ENCODE results near the gene TTC34. TPM values are rescaled to one million over a fixed set of nuclear protein-coding genes. Genes with fewer than 3 reads are reported as not detected.
A peak's percentile ranks its signal among the peaks of the same experiment; 100 is the strongest.

Gene TTC34
- total and polyA plus RNA-seq, 10 of the 15 experiments (the other 5 are each of a cell fraction or from before 2014, with no cell fraction given), result 0.03 to 0.49 (median 0.05) TPM; not detected in 2

GRCh38 chr1:2611031-2611501, 190.4 kb downstream of the TTC34 start:
- no peaks in the 10 kb centered on the region; the same call in 2 of the 3 replicates for H3K9me3 ChIP-seq (replicated peaks; ENCODE audit: control insufficient read depth, insufficient read depth, low read length)
- no peak overlapping the region for H3K4me2 ChIP-seq (ENCODE audit: control insufficient read depth, insufficient read depth)
- no peaks in the 10 kb centered on the region for H4K20me1 ChIP-seq (ENCODE audit: control insufficient read depth, insufficient read depth)
- no peaks in the 10 kb centered on the region for H3K4me1 ChIP-seq (ENCODE audit: control insufficient read depth, insufficient read depth, low read length)
- DNase-seq (ENCODE audit: low read depth, low spot score) (no peak), FAIRE-seq (no peak), ATAC-seq (peak; percentile 60)
- RAD21 ChIA-PET (ENCODE audit: unreplicated experiment), result no interaction called here
- H3K9ac ChIP-seq (ENCODE audit: control insufficient read depth, insufficient read depth, low read length), result no peak overlapping the region
- H3K27ac ChIP-seq (ENCODE audit: control insufficient read depth, insufficient read depth), result no peak overlapping the region
- H3K79me2 ChIP-seq (ENCODE audit: control insufficient read depth, insufficient read depth, low read length), result no peaks in the 10 kb centered on the region
- POLR2A ChIA-PET, result no interaction called here
- 32% methylated on average over 24 of the region's 24 CpGs for WGBS (ENCODE audit: insufficient coverage, insufficient replicate concordance, low lambda C conversion rate, missing lambda C conversion rate)
- no peaks in the 10 kb centered on the region for H3K27me3 ChIP-seq (replicated peaks in 1 of 2; ENCODE audit: control insufficient read depth in 2 of 2, insufficient read depth in 2 of 2, low read length in 1 of 2)
- CTCF ChIA-PET, result interaction anchor here (0.6 kb wide), 1 partner anchor 1037 kb away, joined by 3 read pairs; no protein-coding TSS in a partner anchor
- intact Hi-C loops (cut with micrococcal nuclease; ENCODE audit: unreplicated experiment) (no loop called here), in situ Hi-C loops (cut with MboI) (no loop called here)
- no peaks in the 10 kb centered on the region for H3K36me3 ChIP-seq (ENCODE audit: control insufficient read depth in 2 of 2, insufficient read depth in 2 of 2, low read length in 1 of 2)
- no TSS peak for BruUV-seq (replicated peaks)
- TF ChIP-seq IKZF2 (IDR thresholded peaks at IDR 0.05) (no peak), ETV6 (conservative IDR thresholded peaks at IDR 0.05 in 1 of 2, IDR thresholded peaks at IDR 0.05 in 1 of 2; ENCODE audit: borderline replicate concordance in 1 of 2, low read depth in 1 of 2) (no peak), ZNF274 (IDR thresholded peaks at IDR 0.05; ENCODE audit: insufficient read depth, insufficient read length) (no peak), RB1 (IDR thresholded peaks at IDR 0.05; ENCODE audit: borderline replicate concordance) (no peak), CREM (IDR thresholded peaks at IDR 0.05; ENCODE audit: low read depth) (no peak), SMAD5 (IDR thresholded peaks at IDR 0.05; ENCODE audit: low read depth) (no peak), SMC3 (IDR thresholded peaks at IDR 0.05; ENCODE audit: borderline replicate concordance, low read length) (no peak), POLR2AphosphoS5 (IDR thresholded peaks at IDR 0.05; ENCODE audit: low read length) (no peak), PBX3 (IDR thresholded peaks at IDR 0.05; ENCODE audit: insufficient replicate concordance, low read depth, low read length) (no peak), PML (IDR thresholded peaks at IDR 0.05; ENCODE audit: low read length) (no peak), BACH1 (IDR thresholded peaks at IDR 0.05; ENCODE audit: borderline replicate concordance) (no peak), BHLHE40 (IDR thresholded peaks at IDR 0.05; ENCODE audit: borderline replicate concordance in 1 of 2, low read depth in 2 of 2, low read length in 1 of 2) (no peak), MAX (IDR thresholded peaks at IDR 0.05; ENCODE audit: low read depth, low read length) (no peak), SREBF2 (IDR thresholded peaks at IDR 0.05; ENCODE audit: low read length) (no peak), POLR2A (IDR thresholded peaks at IDR 0.05; ENCODE audit: low read depth, low read length) (no peak), RELA (IDR thresholded peaks at IDR 0.05; ENCODE audit: borderline replicate concordance, partially characterized antibody) (no peak), STAT3 (IDR thresholded peaks at IDR 0.05; ENCODE audit: low read depth, low read length) (no peak)
- no peak overlapping the region for H3K4me3 ChIP-seq
- H2AFZ ChIP-seq (ENCODE audit: control insufficient read depth, low read depth, low read length), result no peak overlapping the region
- SMC1A ChIA-PET (ENCODE audit: uncharacterized antibody, unreplicated experiment), result no interaction called here

Data from GM12878 (cell line).